Neural progenitor cell (in vitro differentiated cells): Measurements from ENCODE around the gene GGT5.
"Not testable (repeated sequence)": the region's sequence is repeated elsewhere in the genome, so short reads cannot be mapped to it uniquely, and the experiment has no call there.

Experiments
- EZH2 ChIP-seq: fragments of 200-600 bp; sonication (generic); IDR thresholded peaks from 2 replicates; pipeline ENCODE4 v1.6.1; 2017; ENCODE audit warnings: antibody characterized with exemption, mild to moderate bottlenecking, moderate library complexity
- TF ChIP-seq, protein P1 (sequence below): fragments of 200-600 bp; sonication (generic); IDR thresholded peaks from 2 replicates; pipeline ENCODE4 v1.5.1; 2017; ENCODE audit warnings: antibody characterized with exemption, mild to moderate bottlenecking

DNA sequence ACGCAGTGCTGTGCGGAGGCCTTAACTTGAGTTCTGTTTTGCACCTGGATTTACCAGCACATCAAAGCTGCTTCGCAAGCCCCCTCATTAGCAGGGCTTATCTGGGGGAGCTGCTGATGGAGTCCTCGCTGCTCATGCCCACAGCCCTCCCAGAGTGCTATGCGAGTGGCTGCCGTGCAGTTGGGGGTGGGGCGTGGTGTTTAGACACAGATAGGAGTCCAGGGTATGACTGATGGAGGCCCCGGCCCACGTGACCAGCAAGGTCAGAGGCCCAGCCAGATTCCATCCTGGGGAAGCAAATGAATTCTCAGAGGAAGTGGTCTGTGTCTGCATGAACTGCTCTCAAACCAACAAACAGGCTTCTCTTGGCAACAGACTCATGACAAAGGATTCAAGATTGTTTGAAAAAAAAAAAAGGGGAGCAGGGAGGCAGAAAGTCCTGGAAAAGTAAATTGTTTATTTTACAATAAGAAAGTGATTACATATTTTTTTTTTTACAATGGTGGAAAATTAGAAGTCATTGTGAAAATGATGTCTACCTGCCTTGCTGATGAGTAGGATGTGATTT is 19.5 kb upstream of the GGT5 start:
- TF ChIP-seq, protein P1, sequence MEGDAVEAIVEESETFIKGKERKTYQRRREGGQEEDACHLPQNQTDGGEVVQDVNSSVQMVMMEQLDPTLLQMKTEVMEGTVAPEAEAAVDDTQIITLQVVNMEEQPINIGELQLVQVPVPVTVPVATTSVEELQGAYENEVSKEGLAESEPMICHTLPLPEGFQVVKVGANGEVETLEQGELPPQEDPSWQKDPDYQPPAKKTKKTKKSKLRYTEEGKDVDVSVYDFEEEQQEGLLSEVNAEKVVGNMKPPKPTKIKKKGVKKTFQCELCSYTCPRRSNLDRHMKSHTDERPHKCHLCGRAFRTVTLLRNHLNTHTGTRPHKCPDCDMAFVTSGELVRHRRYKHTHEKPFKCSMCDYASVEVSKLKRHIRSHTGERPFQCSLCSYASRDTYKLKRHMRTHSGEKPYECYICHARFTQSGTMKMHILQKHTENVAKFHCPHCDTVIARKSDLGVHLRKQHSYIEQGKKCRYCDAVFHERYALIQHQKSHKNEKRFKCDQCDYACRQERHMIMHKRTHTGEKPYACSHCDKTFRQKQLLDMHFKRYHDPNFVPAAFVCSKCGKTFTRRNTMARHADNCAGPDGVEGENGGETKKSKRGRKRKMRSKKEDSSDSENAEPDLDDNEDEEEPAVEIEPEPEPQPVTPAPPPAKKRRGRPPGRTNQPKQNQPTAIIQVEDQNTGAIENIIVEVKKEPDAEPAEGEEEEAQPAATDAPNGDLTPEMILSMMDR, result not testable (repeated sequence)
- not testable (repeated sequence) for TF ChIP-seq EZH2
